HG02938 (cell line): Measurements from ENCODE around the gene FAM32A.

ENCODE experiments used
- ATAC-seq: cut with Tn5 transposase; IDR thresholded peaks from one replicate; pipeline ENCODE4 v1.9.1; 2021; ENCODE audit warnings: mild to moderate bottlenecking, moderate library complexity; ENCODE audit not compliant: unreplicated experiment

FAM32A gene

DNA sequence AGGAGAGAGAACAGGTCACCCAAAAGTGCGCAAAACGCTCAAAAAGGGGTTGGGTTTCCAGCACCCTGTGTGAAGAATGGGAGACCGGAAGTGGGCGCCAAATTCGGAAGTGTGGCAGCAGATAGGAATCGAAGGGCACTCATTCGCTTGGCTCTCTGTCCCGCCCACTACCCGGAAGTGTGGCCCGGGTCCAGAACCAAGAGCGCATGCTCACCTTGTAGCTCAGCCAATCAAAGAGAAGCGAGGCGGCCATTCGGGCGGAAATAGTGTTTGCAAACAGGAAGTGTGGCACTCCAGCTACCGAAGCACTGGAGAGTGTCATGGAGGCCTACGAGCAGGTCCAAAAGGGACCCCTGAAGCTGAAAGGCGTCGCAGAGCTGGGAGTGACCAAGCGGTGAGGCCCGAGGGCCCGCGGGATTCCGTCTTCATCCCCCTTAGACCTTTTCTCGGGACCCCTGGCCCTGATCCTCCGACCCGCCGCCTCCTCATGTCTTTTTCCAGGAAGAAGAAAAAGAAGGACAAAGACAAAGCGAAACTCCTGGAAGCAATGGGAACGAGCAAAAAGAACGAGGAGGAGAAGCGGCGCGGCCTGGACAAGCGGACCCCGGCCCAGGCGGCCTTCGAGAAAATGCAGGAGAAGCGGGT, at the start of gene FAM32A:
FAM32A (plus strand) TSS at position 288 of the 645 bp plus-strand sequence; CDS start at position 321, 33 bp downstream.
- ATAC-seq = peak; percentile 84

DNA sequence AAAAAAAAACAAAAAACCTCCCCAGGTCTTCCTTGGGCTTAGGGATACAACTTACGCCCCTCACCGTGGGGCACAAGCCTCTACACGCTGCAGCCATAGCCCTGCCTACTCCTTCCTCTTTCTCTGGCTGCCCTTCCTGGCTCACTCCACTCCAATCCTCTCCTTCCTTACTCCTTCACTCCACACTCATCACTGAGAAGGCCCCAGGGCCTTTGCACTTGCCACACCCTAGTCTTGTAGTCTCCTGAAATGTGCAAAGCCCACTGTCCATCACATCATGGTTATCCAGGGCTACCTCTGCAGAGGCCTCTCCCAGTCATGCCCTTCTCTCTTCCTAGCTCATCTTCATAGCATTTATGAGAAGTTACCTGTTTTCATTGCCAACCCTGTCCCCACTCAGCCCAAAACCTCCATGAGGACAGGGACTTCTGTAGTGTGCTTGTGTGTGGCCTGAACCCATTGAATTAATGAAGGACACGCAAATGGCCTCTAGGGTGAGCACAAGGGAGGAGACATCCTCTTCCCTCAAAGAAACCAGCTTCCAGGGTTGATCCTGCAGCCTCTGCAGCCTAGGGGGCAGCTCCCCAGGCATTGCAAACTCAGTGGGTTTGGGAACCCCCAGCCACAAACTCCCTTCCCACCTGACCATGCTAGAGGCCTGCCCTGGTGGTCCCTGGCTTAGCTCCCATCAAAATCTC, 49.6 kb upstream of the FAM32A start:
- ATAC-seq = no peak

DNA sequence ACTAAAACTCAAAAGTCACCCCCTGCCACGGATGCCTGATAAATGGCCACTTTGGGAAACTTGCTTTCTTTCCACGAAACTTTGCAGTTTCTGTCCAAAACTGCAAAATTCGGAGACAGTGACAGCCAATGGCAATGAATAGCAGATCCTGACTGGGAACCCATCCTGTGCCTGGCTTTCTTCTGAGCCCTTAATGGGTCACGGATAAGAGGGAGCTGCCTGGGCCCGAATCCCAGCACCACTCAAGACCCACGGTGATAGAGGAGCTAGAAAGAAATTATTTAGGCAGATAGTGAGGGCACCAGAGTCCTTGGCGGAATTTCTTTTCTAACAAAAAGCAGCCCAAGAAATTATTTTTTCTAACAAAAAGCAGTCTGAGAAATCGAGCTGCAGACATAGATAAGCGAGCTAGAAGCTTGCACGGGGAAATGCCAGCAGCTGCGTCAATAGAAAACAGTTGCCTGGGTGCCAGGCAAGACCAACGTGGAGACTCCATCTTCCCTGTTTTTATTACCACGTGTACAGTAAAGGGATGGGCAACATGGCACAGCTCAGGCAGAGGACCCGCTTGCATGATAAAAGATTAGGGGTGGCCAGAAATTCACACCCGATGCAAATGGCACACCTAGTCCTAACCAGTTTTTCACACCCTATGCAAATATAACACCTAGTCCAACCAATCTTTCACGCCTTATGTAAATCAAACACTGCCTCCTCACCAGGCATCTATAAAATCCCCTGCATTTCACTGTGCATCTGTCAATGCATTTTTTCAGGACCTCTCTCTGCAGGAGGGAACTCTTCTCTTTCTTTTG, 48.8 kb upstream of the FAM32A start:
- no peak for ATAC-seq

DNA sequence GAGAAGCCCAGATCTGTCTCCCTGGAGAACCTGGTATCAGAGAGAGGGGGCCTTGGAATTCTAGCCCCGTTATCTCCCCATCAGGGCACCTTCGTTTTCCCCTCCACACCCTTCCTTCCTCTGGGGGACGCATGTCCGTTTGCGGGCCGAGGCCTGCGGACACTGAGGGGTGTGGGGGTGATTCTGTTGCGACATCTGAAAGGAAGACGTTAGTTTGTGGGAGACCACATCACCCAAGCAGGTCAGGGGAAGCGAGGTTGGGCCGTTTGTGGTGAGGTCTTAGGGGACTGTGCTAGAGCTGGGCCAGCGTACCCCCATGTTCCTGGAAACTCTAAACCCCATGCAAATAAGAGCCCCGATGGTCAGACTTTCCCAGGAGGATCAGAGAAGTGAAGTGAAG, 45.5 kb upstream of the FAM32A start:
- no peak for ATAC-seq

DNA sequence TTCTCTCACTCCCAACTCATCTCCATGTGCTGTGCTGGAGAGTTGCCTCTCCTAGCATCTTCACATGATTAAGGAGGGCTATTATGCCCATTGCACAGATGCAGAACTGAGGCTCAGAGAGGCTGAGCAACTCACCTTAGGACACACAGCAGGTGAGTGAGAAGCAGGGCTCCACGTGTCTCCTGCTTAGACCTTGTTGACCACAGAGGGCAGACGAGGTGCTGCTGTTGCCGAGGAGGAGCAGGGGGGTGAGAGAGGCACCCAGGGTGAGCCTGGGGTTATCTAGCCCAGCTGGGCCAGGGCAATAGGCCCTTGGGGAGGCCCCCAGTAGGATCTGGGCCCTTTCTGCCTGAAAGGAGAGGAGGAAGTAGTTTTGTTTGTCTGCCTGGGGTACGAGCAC, 44.2 kb upstream of the FAM32A start:
- ATAC-seq = no peak

DNA sequence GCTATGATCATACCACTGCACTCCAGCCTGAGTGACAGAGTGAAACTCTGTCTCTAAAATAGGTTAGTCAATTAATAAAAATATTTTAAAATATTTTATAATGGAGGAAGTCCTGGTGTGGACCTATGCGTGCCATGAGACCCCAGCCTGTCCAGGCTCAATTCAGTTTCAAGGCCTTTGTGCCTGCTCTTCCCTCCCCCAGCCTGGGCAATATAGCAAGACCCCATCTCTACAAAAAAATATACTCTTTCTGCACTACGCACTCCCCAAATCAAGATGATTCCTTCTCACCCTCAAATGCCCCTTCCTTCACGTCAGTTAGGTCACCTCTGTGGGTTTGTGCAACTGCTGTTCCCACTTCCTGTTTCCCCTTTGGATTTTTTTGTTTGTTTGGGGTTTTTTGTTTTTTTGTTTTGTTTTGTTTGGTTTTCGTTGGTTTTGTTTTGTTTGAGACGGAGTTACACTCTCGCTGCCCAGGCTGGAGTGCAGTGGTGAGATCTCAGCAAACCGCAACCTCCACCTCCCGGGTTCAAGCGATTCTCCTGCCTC, 43.1 kb upstream of the FAM32A start:
- ATAC-seq = no peak

DNA sequence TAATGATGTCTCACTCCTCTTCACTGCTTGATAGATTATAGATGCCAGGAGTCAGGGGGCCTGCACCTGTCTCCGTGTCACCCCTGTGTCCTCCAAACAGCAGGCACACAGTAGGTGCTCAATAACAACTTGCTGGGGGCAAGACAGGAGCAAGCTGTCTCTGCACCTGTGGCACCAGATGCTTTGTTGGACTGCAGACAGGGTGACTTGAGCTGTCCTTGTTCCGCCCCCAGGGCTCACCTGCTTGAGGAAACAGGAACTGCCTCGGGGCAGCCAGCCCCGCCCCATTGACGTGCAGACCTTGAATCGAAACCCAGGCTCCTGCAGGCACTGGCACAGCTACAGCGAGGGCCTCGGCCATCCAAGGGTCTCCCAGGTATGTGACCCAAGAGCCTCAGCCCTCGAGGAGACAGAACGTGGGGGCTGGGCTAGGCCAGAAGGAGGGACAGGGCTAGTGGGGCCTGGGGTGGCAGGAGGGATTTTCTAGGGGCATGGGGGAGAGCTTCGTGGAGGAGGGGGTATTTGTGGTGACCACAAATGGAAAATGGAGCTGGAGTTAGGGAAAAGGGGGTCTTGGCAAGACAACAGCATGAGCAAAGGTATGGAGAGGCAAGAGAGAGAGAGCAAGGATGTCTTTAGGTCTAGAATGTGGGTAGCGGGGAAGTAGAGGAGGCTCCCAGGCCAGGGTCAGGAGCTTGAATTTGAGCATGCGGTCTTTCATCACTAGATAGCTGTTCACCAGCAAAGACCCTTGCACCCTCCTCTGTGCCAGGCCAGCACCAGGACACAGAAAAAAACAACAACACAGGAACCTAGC, 41.6 kb upstream of the FAM32A start, which contains the start of gene HSH2D:
HSH2D (plus strand) TSS at position 287 of the 817 bp plus-strand sequence. CDS start 5,066 bp downstream, outside the sequence.
- peak; percentile 50 for ATAC-seq

DNA sequence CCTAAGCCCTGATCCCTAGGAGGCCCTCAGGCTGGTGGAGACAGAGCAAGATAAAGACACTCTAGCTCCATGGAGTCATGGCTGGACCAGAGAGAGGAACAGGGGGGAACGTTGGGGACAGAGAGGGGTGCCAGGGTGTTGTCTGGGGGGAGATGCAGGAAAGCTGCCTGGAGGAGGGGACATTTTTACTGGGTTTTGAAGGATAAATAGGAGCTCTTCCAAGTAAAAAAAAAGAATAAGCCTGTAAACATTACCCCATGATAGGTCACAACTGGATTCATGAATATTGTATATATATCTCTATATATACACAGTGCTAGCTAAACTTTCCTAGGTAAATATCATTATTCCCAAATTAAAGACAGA, 41.0 kb upstream of the FAM32A start:
- no peak for ATAC-seq

DNA sequence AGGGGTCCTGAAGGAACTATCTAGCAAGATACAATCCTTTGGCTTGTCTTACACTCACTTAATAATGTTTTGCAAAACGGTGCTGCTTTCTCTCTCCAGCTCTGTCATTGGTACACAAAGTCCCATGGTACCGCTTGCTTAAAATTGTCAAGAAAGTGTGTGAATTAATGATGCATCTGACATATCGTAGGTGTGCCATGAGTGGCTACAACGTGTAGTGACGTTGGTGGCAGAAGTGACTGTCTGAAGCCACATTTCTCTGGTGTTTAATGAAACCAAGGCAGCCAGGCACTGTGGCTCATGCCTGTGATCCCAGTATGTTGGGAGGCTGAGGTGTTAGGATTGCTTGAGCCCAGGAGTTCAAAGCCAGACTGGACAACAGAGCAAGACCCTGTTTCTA, 39.1 kb upstream of the FAM32A start:
- ATAC-seq = no peak

DNA sequence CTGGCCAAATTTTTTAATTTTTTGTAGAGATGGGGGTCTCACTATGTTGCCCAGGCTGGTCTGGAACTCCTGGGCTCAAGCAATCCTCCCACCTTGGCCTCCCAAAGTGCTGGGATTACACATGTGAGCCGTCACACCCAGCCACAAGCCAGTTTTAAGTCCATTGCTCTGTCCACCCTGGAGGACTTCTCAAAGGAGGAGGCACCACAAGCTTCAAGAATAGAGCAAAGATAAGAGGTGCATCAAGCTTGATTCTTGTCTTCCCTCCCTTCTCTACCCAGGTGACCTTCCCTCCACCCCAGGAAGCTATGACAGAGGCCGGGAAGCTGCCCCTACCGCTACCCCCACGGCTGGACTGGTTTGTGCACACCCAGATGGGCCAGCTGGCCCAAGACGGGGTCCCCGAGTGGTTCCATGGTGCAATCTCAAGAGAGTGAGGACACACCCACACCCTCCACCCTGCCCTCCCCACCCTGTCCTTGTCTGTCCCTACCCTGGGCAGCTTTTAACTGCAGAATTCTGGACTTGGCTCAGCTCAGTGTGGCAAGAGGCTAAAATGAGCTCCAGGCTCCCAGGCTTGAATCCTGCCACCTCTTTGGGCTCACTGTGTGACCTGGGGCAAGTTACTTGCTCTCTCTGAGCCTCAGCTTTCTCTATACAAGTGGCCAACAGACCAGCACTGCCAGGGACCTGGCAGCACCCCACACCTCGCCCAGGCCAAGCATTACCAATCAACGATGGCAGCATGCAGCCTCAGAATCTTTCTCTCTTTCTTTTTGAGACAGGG, 36.6 kb upstream of the FAM32A start:
- no peak for ATAC-seq

DNA sequence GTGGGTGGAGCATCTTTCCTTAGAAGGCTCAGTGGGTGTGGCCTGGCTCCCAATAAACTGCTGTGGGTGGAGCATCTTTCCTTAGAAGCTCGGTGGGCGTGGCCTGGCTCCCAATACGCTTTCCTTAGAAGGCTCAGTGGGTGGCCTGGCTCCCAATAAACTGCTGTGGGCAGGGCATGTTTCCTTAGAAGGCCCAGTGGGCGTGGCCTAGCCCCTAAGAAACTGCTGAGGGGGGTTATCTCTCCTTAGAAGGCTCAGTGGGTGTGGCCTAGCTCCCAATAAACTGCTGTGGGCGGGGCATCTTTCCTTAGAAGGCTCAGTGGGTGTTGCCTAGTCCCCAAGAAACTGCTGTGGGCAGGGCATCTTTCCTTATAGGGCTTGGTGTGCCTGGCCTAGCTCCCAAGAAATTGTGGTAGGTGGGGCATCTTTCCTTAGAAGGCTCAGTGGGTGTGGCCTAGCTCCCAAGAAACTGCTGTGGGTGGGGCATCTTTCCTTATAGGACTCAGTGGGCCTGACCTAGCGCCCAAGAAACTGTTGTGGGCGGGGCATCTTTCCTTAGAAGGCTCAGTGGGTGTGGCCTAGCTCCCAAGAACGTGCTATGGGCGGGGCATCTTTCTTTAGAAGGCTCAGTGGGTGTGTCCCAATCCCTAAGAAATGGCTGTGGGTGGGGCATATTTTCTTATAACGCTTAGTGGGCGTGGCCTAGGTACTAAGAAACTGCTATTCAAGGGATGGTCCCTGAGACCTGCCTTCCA, 31.5 kb upstream of the FAM32A start:
- ATAC-seq = no peak

DNA sequence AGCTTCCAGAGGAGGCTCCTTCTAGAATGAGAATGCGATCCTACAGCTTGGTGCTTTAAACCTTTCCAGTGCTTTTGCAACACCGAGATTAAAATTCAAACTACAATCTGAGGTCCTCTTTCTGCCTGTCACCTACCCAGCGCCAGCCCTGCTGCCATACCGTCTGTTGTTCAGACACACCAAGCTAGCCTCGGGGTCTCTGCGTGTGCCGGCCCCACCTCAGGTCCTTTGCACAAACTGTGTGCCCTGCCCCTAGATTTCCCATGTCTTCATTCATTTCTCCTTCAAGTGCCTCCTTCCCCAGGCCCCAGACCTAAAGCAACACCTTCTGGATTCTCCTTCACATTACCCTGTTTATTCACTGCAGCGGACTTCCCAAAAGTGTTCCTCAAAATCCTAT, 30.7 kb upstream of the FAM32A start:
- no peak for ATAC-seq

DNA sequence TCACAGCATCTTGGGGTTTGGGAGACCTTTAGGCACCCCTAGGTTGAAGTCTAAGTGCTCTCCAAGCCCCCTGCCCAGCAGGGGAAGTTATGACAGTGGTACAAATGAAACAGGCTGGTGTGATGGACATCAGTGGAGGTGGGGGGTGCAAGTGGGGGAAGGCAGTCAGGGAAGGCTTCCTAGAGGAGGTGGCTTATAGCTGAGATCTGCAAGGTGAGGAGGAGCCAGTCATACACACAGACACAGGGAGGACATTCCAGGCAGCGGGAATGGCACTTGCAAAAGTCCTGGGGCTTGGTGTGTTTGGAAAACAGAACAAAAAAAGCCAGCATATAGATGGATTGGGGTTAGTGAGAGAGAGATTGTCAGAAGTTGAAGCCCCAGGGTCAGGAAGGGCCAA, 30.1 kb upstream of the FAM32A start:
- ATAC-seq = no peak

DNA sequence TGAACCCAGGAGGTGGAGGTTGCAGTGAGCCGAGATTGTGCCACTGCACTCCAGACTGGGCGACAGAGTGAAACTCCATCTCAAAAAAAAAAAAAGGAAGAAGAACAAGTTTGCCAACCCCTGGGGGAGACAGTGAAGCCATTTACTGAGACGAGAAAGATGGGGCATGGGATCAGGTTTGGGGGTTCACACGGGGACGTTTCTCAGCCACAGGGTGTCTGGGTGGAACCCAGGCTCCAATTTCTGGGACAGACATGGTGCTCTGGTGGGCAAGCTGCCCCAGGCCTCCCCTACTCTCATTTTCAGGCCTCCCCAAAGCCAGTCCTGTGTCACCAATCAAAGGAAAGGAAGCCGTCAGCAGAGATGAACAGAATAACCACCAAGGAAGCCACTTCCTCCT, 28.3 kb upstream of the FAM32A start:
- ATAC-seq = no peak

DNA sequence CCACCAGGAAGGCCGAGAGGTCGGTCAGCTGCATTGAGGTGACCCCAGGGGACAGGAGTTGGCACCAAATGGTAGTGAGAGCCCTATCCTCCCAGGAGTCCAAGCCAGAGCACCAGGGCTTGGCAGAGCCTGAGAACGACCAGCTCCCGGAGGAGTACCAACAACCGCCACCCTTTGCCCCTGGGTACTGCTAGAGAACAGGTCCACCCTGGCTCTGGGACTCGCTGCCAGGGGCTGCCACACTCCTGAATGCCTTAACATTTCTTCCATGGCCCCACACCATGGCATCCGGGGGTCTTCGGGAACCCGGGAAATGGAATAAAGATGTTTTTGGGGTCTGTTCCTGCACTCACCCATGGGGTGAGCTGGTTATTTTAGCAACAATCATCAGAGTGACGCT, 27.6 kb upstream of the FAM32A start:
- no peak for ATAC-seq

DNA sequence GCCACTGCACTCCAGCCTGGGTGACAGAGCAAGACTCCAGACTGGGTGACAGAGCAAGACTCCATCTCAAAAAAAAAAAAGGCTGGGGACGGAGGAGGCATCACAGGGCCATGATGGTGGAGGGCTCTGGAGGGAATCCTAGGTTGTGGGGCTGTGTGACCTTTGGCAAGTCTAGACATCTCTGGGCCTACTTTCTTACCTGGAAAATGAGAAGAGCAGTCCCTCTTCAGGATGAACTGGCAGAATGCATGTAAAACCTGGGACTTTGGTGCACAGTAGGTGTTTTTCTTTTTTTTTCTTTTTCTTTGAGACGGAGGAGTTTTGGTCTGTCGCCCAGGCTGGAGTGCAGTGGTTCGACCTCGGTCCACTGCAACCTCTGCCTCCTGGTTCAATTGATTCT, 25.6 kb upstream of the FAM32A start:
- ATAC-seq = no peak

DNA sequence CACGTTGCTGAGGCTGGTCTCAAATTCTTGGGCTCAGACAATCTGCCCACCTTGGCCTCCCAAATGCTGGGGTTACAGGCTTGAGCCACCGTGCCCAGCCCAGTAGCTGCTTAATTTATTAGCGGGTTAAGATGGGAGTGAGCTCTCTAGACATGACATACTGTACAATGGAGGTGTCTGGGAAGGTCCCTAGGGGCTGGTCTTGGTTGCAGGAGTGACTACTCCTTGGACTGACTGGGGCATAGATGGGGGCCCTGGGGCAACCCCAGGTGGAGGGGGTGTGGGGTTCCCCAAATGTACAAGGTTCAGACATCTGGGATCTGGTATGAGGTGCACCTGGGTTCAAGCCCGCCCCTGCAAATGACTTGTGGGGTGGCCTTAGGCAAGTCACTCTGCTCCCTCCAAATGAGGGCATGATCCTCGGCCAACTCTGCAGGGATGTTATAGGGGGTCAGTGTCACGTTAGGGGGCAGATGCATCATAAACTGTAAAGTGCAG, 24.7 kb upstream of the FAM32A start:
- ATAC-seq = no peak

DNA sequence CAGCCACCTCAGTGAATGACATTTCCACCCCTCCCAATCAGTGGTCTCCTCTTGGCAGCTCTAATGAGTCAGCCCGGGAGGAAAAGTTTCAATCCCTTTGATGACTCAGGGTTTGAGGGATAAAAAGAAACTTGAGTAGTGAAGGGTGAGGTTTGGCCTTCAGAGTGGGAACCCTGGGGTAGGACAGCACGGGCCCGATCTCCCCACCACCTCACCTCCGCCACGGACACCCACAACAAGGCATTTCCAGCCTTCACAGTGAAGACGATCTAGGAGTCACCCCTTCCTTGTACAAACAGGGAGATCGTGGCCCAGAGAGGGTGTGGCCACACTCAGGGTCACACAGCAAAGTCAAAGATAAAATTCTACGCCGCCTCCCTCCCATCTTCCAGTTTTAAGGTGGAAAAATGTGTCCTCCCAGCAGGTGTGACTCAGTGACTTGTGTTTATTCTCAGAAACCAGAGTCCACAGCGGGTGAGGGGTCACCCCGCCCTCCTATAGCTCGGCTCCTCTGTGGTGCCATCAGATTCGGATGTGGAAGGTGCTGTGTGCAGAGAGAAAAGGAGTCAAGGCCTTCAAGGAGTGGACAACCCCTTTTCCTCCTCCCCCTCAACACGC, 24.2 kb upstream of the FAM32A start:
- ATAC-seq = no peak

DNA sequence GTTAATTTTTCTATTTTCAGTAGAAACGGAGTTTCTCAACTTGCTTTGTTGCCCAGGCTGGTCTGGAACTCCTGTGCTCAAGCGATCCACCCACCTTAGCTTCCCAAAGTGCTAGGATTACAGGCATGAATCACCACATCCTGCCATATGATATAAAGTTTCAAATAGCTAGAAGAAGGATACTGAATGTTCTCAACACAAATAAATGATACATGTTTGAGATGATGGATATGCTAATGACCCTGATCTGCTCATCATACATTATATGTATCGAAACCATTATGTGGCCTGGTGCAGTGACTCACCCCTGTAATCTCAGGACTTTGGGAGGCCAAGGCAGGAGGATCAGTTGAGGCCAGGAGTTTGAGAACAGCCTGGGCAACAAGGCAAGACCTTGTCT, 23.4 kb upstream of the FAM32A start:
- ATAC-seq = no peak
